Uterus (tissue), 4 donors: ENCODE data around the gene HMGN4. TPM values are rescaled to one million over a fixed set of nuclear protein-coding genes. Genes with fewer than 3 reads are reported as not detected.

Source experiments
- DNase-seq, 2 donors: peaks; one replicate each; pipeline ENCODE4 v3.0.0-alpha.2; 2019 to 2020
- H3K27ac ChIP-seq, 2 donors: fragments of 200-600 bp; sonication (generic); 1 replicate in 1 of 2; 2 replicates in 1 of 2; pipeline ENCODE4 v1.5.1; 2016 to 2018
- H3K27me3 ChIP-seq, 2 donors: fragments of 200-600 bp; sonication (generic); one replicate each; pipeline ENCODE4 v1.5.1; 2018 to 2019; ENCODE audit warnings: control low read depth in 1 of 2
- H3K36me3 ChIP-seq, 2 donors: fragments of 200-600 bp; sonication (generic); one replicate each; pipeline ENCODE4 v1.5.1; 2019; ENCODE audit warnings: control low read depth in 1 of 2
- H3K4me1 ChIP-seq, 2 donors: fragments of 200-600 bp; sonication (generic); one replicate each; pipeline ENCODE4 v1.5.1; 2018 to 2019; ENCODE audit warnings: control low read depth in 1 of 2
- H3K4me3 ChIP-seq, 2 donors: fragments of 200-600 bp; sonication (generic); 1 replicate in 1 of 2; 2 replicates in 1 of 2; pipeline ENCODE4 v1.5.1; 2018 to 2019; ENCODE audit warnings: mild to moderate bottlenecking in 1 of 2
- H3K9me3 ChIP-seq, 2 donors: fragments of 200-600 bp; sonication (generic); one replicate each; pipeline ENCODE4 v1.5.1; 2019; ENCODE audit warnings: control low read depth in 1 of 2
- CTCF ChIP-seq, 4 experiments: fragments of 200-600 bp in 2 of 4; fragments of 450-650 bp in 2 of 4; sonication (generic) in 2 of 4; IDR thresholded peaks; one replicate each; pipeline ENCODE4 v1.5.1; 2016 to 2019; ENCODE audit warnings: antibody characterized with exemption in 4 of 4, mild to moderate bottlenecking in 2 of 4, moderate library complexity in 1 of 4
- POLR2A ChIP-seq, 2 donors: fragments of 450-650 bp; IDR thresholded peaks; one replicate each; pipeline ENCODE4 v1.6.1; 2016; ENCODE audit warnings: antibody characterized with exemption in 2 of 2, mild to moderate bottlenecking in 1 of 2, moderate library complexity in 1 of 2
- intact Hi-C: fragments of 100-400 bp; cut with DNase I; formaldehyde crosslinking; loops from one replicate; pipeline ENCODE4 v1.15.1; 2023; ENCODE audit warnings: low total_unique reads
- total RNA-seq, 4 donors: library from RNA; depleted of rRNA in 3 of 4; stranded (reverse); fragments of >200 nt in 3 of 4; gene quantifications; one replicate each; pipeline versions ENCODE4 v1.1.0 to v1.2.4, GENCODE V29; 2014 to 2023
- donor health status: DM: yes; HTN: yes; CAD: no.

HMGN4 gene
- total RNA-seq, 4 donors from 2014 or later: 14.6 to 89.0 (median 73.3) TPM

GRCh38 chr6:26555505-26556262 lies 17.5 kb downstream of the HMGN4 start:
- Histone ChIP-seq H3K4me1 (no peaks in the 10 kb centered on the region), H3K9me3 (no peaks in the 10 kb centered on the region), H3K27me3 (no peaks in the 10 kb centered on the region), H3K4me3 (peak overlapping the region; percentile 1 to 52), H3K27ac (peak overlapping the region; percentile 92 to 97), H3K36me3 (no peaks in the 10 kb centered on the region)
- DNase-seq: no peak
- TF ChIP-seq POLR2A (IDR thresholded peaks at IDR 0.05) (no peak), CTCF (IDR thresholded peaks at IDR 0.05) (no peak)
- intact Hi-C loops: no loop called here

- H3K9me3 ChIP-seq: no peaks in the 10 kb centered on the region
- DNase-seq: peak; percentile 65 to 71
- H3K36me3 ChIP-seq: no peaks in the 10 kb centered on the region
- no peak for TF ChIP-seq POLR2A (IDR thresholded peaks at IDR 0.05)
- no peak for TF ChIP-seq CTCF (IDR thresholded peaks at IDR 0.05)
- H3K4me1 ChIP-seq: no peaks in the 10 kb centered on the region
- no peak overlapping the region for H3K4me3 ChIP-seq
- H3K27me3 ChIP-seq: no peaks in the 10 kb centered on the region
- intact Hi-C loops: no loop called here
- peak overlapping the region in 1 of 2 donors; percentile 92 for H3K27ac ChIP-seq
These were observed 18.3 kb downstream of the HMGN4 start for GRCh38 chr6:26556263-26557070.

GRCh38 chr6:26561533-26562466 lies 23.6 kb downstream of the HMGN4 start:
- Histone ChIP-seq H3K4me1 (no peaks in the 10 kb centered on the region), H3K4me3 (no peak overlapping the region), H3K36me3 (no peaks in the 10 kb centered on the region), H3K27ac (no peak overlapping the region), H3K27me3 (no peaks in the 10 kb centered on the region), H3K9me3 (no peaks in the 10 kb centered on the region)
- no peak for TF ChIP-seq CTCF (IDR thresholded peaks at IDR 0.05)
- TF ChIP-seq POLR2A (IDR thresholded peaks at IDR 0.05): no peak
- intact Hi-C loops: no loop called here
- no peak for DNase-seq

GRCh38 chr6:26563488-26563887 lies 25.3 kb downstream of the HMGN4 start:
- no peaks in the 10 kb centered on the region for H3K27me3 ChIP-seq
- DNase-seq: no peak
- no peak overlapping the region for H3K27ac ChIP-seq
- H3K4me3 ChIP-seq: no peak overlapping the region
- TF ChIP-seq CTCF (IDR thresholded peaks at IDR 0.05): no peak
- no peak for TF ChIP-seq POLR2A (IDR thresholded peaks at IDR 0.05)
- intact Hi-C loops: no loop called here
- H3K4me1 ChIP-seq: no peaks in the 10 kb centered on the region
- H3K9me3 ChIP-seq: no peaks in the 10 kb centered on the region
- no peaks in the 10 kb centered on the region for H3K36me3 ChIP-seq
